K562 (cell line): ENCODE results near the gene DIP2C. TPM values are rescaled to one million over a fixed set of nuclear protein-coding genes. Genes with fewer than 3 reads are reported as not detected.

Experiments
- BCOR ChIP-seq: fragments of 450-650 bp; IDR thresholded peaks from 2 replicates; pipeline ENCODE4 v1.6.1; 2016
- CBX3 ChIP-seq, 2 experiments: IDR thresholded peaks; 1 replicate in 1 of 2; 2 replicates in 1 of 2; pipeline ENCODE4 v1.6.1; 2012; ENCODE audit warnings: inconsistent platforms in 2 of 2, low read length in 2 of 2, borderline replicate concordance in 1 of 2, control low read depth in 1 of 2
- MGA ChIP-seq: fragments of 450-650 bp; IDR thresholded peaks from 2 replicates; pipeline ENCODE4 v1.6.1; 2016; ENCODE audit warnings: mild to moderate bottlenecking, moderate library complexity
- polyA plus RNA-seq, 8 experiments: library from polyadenylated mRNA; depleted of rRNA in 4 of 8; stranded (reverse) in 5 of 8; unstranded in 3 of 8; fragments of >200 nt; fragmentation: Nextera tagmentation in 2 of 8; fragmentation: Illumina TruSeq in 1 of 8; extraction: Ambion mirVana in 2 of 8; extraction: Trizol in 1 of 8; gene quantifications; 2 replicates each; pipeline versions ENCODE4 v1.2.1 to v1.2.3, GENCODE V29; 2011 to 2014; ENCODE audit warnings: inconsistent platforms in 1 of 8, missing spikeins in 1 of 8
- total RNA-seq, 7 experiments: library from RNA; depleted of rRNA in 6 of 7; stranded (reverse); fragments of >200 nt in 6 of 7; fragmentation: Illumina TruSeq in 2 of 7; extraction: Trizol in 2 of 7; gene quantifications; 2 replicates each; pipeline versions ENCODE4 v1.2.1 to v1.2.3, GENCODE V29; 2011 to 2021; ENCODE audit warnings: low replicate concordance in 1 of 7

DIP2C gene
- total and polyA plus RNA-seq, 9 of the 15 experiments (the other 6 are each of a cell fraction or from before 2014, with no cell fraction given) = 0.01 TPM; not detected in 8

- TF ChIP-seq MGA = no peak
- TF ChIP-seq CBX3 (IDR thresholded peaks at IDR 0.05; ENCODE audit: borderline replicate concordance in 1 of 2, low read length in 2 of 2) = no peak
- no peak for TF ChIP-seq BCOR
Measured at GRCh38 chr10:707456-707855, 18.0 kb upstream of the DIP2C start (continued).
